Kidney (tissue), 14 donors: Measurements from ENCODE around the gene OTOP3. TPM values are rescaled to one million over a fixed set of nuclear protein-coding genes. Genes with fewer than 3 reads are reported as not detected.

Source experiments
- DNase-seq, 5 donors: peaks; one replicate each; pipeline ENCODE4 v3.0.0-alpha.2; 2013 to 2020
- FAIRE-seq: peaks from 2 replicates; lab custom pipeline; 2012; peaks lifted over from hg19 to GRCh38; lab: Jason Lieb, UNC
- H3K27ac ChIP-seq, 2 donors: one replicate each; pipeline ENCODE4 v1.7.0; 2013; ENCODE audit warnings: low read depth in 2 of 2, low read length in 2 of 2, inconsistent platforms in 1 of 2
- H3K27me3 ChIP-seq: one replicate; pipeline ENCODE4 v1.7.1; 2013; ENCODE audit warnings: low read length, inconsistent platforms; ENCODE audit not compliant: control insufficient read depth, insufficient read depth
- H3K36me3 ChIP-seq, 3 donors: one replicate each; pipeline versions ENCODE4 v1.7.0 to v1.7.1; 2013; ENCODE audit warnings: low read length in 3 of 3, control low read depth in 1 of 3, inconsistent platforms in 1 of 3; ENCODE audit not compliant: insufficient read depth in 3 of 3, control insufficient read depth in 2 of 3
- H3K4me1 ChIP-seq, 3 donors: one replicate each; pipeline versions ENCODE4 v1.7.0 to v1.7.1; 2013; ENCODE audit warnings: low read length in 3 of 3, inconsistent platforms in 1 of 3, low read depth in 1 of 3; ENCODE audit not compliant: control insufficient read depth in 2 of 3, insufficient read depth in 2 of 3
- H3K4me3 ChIP-seq, 3 donors: one replicate each; pipeline versions ENCODE4 v1.7.0 to v1.8.1; 2013; ENCODE audit warnings: low read length in 3 of 3, control low read depth in 1 of 3, inconsistent platforms in 1 of 3
- H3K9ac ChIP-seq, 3 donors: one replicate each; pipeline versions ENCODE4 v1.7.0 to v1.7.1; 2013; ENCODE audit warnings: low read length in 3 of 3, control low read depth in 1 of 3, inconsistent platforms in 1 of 3
- H3K9me3 ChIP-seq, 3 donors: one replicate each; pipeline versions ENCODE4 v1.7.0 to v1.7.1; 2013; ENCODE audit warnings: low read length in 3 of 3, control low read depth in 1 of 3, inconsistent platforms in 1 of 3; ENCODE audit not compliant: control insufficient read depth in 2 of 3, insufficient read depth in 1 of 3
- CTCF ChIP-seq: IDR thresholded peaks from 3 replicates; pipeline ENCODE4 v1.5.1; 2012; ENCODE audit warnings: mild to moderate bottlenecking, moderate library complexity, borderline replicate concordance; ENCODE audit not compliant: insufficient read depth; ENCODE audit errors: extremely low read depth
- intact Hi-C: fragments of 100-400 bp; cut with DNase I; formaldehyde crosslinking; loops from one replicate; pipeline ENCODE4 v1.11.1; 2022
- polyA plus RNA-seq: library from polyadenylated mRNA; stranded (reverse); fragments of 350-450 nt; fragmentation: Illumina TruSeq; extraction: RNeasy Lipid Tissue Mini Kit (QIAGEN cat#74804); gene quantifications from one replicate; pipeline ENCODE4 v1.2.3, GENCODE V29; 2014; ENCODE audit warnings: low read depth, low replicate concordance; ENCODE audit not compliant: insufficient read depth
- total RNA-seq: library from RNA; stranded (reverse); fragmentation: NEBNext Ultra II Directional; extraction: Animal tissue kit (Norgen Biotek cat#: 25700); gene quantifications from one replicate; pipeline ENCODE4 v1.2.1, GENCODE V29; 2021
- donor health status: control.
- donor health status: control.
- donor health status: control.
- donor health status: control.
- donor health status: control.
- donor health status: DM: yes; HTN: yes; CAD: no.
- donor health status: Normal renal cell carcinoma (clear cell type).

Gene OTOP3
- total and polyA plus RNA-seq, 2 donors from 2014 or later = not detected

GRCh38 chr17:74922694-74923537 is 12.8 kb upstream of the OTOP3 start, which contains the start of gene USH1G:
TSS of gene USH1G (minus strand) at chr17:74923255. CDS start at chr17:74923073, 182 bp downstream.
- H3K27ac ChIP-seq = no peak within 1 kb of the TSS
- H3K36me3 ChIP-seq = no peaks in the 10 kb centered on the region
- H3K4me1 ChIP-seq = peaks cover 0 to 6% (median 0%) of the 10 kb centered on the region in 3 donors
- TF ChIP-seq CTCF = no peak
- peak within 1 kb of the TSS in 1 of 3 donors; percentile 37 for H3K4me3 ChIP-seq
- FAIRE-seq = no peak
- H3K27me3 ChIP-seq = peaks cover 25% of the 10 kb centered on the region
- H3K9me3 ChIP-seq = no peaks in the 10 kb centered on the region
- H3K9ac ChIP-seq = no peak within 1 kb of the TSS
- intact Hi-C loops = no loop called here
- DNase-seq = peak; percentile 33 to 82 (median 49)

- no peak overlapping the region for H3K27ac ChIP-seq
- intact Hi-C loops = no loop called here
- no peak for FAIRE-seq
Measured at GRCh38 chr17:74923538-74924249, 12.0 kb upstream of the OTOP3 start.

GRCh38 chr17:74924250-74924948 is 11.3 kb upstream of the OTOP3 start, which contains the start of gene OTOP2:
TSS of gene OTOP2 (plus strand) at chr17:74924273. CDS start at chr17:74924633, 360 bp downstream.
- DNase-seq (peak in 4 of 5 donors; percentile 33 to 63 (median 51)), FAIRE-seq (no peak)
- intact Hi-C loops = no loop called here
- Histone ChIP-seq H3K27ac (no peak within 1 kb of the TSS), H3K36me3 (no peaks in the 10 kb centered on the region), H3K9me3 (no peaks in the 10 kb centered on the region), H3K27me3 (peaks cover 25% of the 10 kb centered on the region), H3K9ac (no peak within 1 kb of the TSS), H3K4me3 (no peak within 1 kb of the TSS), H3K4me1 (peaks cover 0 to 6% (median 0%) of the 10 kb centered on the region in 3 donors)
- no peak for TF ChIP-seq CTCF

More at GRCh38 chr17:74923538-74924249, 12.0 kb upstream of the OTOP3 start:
- H3K9ac ChIP-seq = no peak overlapping the region
- H3K4me1 ChIP-seq = peaks cover 0 to 6% (median 0%) of the 10 kb centered on the region in 3 donors
- no peak overlapping the region for H3K4me3 ChIP-seq
- no peaks in the 10 kb centered on the region for H3K9me3 ChIP-seq
- DNase-seq = peak in 4 of 5 donors; percentile 55 to 87 (median 70)
- no peaks in the 10 kb centered on the region for H3K36me3 ChIP-seq
- peaks cover 25% of the 10 kb centered on the region for H3K27me3 ChIP-seq
- TF ChIP-seq CTCF = peak; percentile 76
